ENCODE data around the gene ITGA3. TPM values are rescaled to one million over a fixed set of nuclear protein-coding genes. Genes with fewer than 3 reads are reported as not detected.

The ITGA3 gene
- total RNA-seq, 1 experiment from 2014 or later = 22.5 TPM

DNA sequence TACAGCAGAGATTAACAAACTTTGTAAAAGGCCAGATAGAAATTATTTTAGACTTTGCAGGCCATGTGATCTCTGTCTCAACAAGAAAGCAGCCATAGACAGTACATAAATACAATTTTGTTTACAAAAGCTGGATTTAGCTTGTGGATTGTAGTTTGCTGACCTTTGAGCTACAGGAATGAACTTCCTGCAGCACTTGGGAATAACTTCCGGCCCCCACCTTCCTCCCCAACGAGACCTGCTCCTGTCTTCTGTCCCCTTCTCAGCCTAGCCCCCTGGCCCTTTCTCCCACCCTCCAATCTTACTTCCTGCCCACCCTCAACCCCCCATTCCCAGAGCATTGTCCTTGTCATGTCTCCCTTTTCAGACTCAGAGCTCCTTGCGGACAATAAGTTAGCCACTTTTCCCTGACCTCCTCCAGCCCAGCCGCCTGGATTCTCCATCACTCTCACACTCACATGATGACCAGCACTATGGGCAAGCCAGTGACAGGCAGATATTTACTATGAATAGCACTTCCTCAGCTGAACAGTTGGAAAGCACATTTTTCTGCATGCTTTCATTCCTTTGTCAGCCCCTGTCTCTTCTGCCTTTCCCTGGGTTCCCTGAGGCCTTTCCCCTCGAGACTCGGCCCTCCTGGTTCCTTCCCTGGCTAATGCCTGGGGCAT, 33.3 kb upstream of the ITGA3 start:
- Histone ChIP-seq H2AK5ac (ENCODE audit: insufficient read length, low read length) (no peak overlapping the region), H2BK20ac (ENCODE audit: low read depth, low read length, poor library complexity, severe bottlenecking) (no peak overlapping the region), H2BK15ac (ENCODE audit: low read depth, low read length) (no peak overlapping the region), H2AFZ (ENCODE audit: low read length) (no peak overlapping the region), H3K4me1 (ENCODE audit: insufficient read depth, low read length) (no peaks in the 10 kb centered on the region), H3K23me2 (ENCODE audit: insufficient read length, low read depth, low read length, poor library complexity, severe bottlenecking) (no peaks in the 10 kb centered on the region), H3K79me2 (ENCODE audit: insufficient read depth, low read length) (no peaks in the 10 kb centered on the region), H4K91ac (ENCODE audit: insufficient read length, low read depth, low read length) (no peak overlapping the region), H3K9ac (ENCODE audit: extremely low read depth, insufficient read length, low read length) (no peak overlapping the region), H3K79me1 (ENCODE audit: insufficient read depth, low read depth, low read length, poor library complexity, severe bottlenecking) (no peaks in the 10 kb centered on the region), H4K20me1 (ENCODE audit: control insufficient read depth, insufficient read depth, insufficient read length) (no peaks in the 10 kb centered on the region), H3K9me3 (ENCODE audit: control insufficient read depth, low read depth, low read length) (no peaks in the 10 kb centered on the region), H3K4ac (ENCODE audit: low read depth, low read length) (no peak overlapping the region), H3K14ac (ENCODE audit: insufficient read depth, low read length) (no peak overlapping the region), H2BK120ac (ENCODE audit: low read depth, low read length, poor library complexity, severe bottlenecking) (no peak overlapping the region), H4K8ac (replicated peaks; ENCODE audit: insufficient read length, low read depth, low read length) (no peak overlapping the region), H3T11ph (ENCODE audit: low read length) (no peak overlapping the region), H3K27ac (ENCODE audit: insufficient read length, low read depth, low read length) (no peak overlapping the region), H3K18ac (ENCODE audit: insufficient read length, low read depth, low read length) (no peak overlapping the region), H3K56ac (ENCODE audit: insufficient read length, low read depth, low read length) (no peak overlapping the region), H2BK12ac (ENCODE audit: insufficient read length, low read depth, low read length) (no peak overlapping the region), H3K4me2 (ENCODE audit: insufficient read depth, insufficient read length, low read length) (no peak overlapping the region), H3K23ac (ENCODE audit: insufficient read length, low read depth, low read length) (no peak overlapping the region), H4K5ac (ENCODE audit: insufficient read length, low read depth, low read length) (no peak overlapping the region), H2BK5ac (ENCODE audit: insufficient read length, low read length) (no peak overlapping the region), H3K27me3 (ENCODE audit: insufficient read depth, low read length) (no peaks in the 10 kb centered on the region)
- H3K9me3 Mint-ChIP-seq = no peaks in the 10 kb centered on the region
- no peaks in the 10 kb centered on the region for H3K36me3 Mint-ChIP-seq (ENCODE audit: insufficient read depth in 1 of 3, low read depth in 3 of 3)
- peaks cover 7 to 11% of the 10 kb centered on the region in 2 experiments for H3K4me1 Mint-ChIP-seq
- H3K27me3 Mint-ChIP-seq (ENCODE audit: low read depth) = peaks cover 13% of the 10 kb centered on the region
- no peak overlapping the region for H3K27ac Mint-ChIP-seq
- peak overlapping the region in 1 of 2 experiments; percentile 46; a peak in 1 of 5 replicates for H3K4me3 Mint-ChIP-seq
- no peak for DNase-seq
- WGBS (ENCODE audit: extremely low coverage, insufficient read length, low lambda C conversion rate) = no CpG with 5 or more reads among the region's 6 CpGs
- TF ChIP-seq, protein P1, sequence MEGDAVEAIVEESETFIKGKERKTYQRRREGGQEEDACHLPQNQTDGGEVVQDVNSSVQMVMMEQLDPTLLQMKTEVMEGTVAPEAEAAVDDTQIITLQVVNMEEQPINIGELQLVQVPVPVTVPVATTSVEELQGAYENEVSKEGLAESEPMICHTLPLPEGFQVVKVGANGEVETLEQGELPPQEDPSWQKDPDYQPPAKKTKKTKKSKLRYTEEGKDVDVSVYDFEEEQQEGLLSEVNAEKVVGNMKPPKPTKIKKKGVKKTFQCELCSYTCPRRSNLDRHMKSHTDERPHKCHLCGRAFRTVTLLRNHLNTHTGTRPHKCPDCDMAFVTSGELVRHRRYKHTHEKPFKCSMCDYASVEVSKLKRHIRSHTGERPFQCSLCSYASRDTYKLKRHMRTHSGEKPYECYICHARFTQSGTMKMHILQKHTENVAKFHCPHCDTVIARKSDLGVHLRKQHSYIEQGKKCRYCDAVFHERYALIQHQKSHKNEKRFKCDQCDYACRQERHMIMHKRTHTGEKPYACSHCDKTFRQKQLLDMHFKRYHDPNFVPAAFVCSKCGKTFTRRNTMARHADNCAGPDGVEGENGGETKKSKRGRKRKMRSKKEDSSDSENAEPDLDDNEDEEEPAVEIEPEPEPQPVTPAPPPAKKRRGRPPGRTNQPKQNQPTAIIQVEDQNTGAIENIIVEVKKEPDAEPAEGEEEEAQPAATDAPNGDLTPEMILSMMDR (conservative IDR thresholded peaks at IDR 0.05) = no peak
